Prostate gland (tissue), 2 donors: ENCODE data around the gene ASB15. TPM values are rescaled to one million over a fixed set of nuclear protein-coding genes. Genes with fewer than 3 reads are reported as not detected.
A peak's percentile ranks its signal among the peaks of the same experiment; 100 is the strongest.
"Not testable (repeated sequence)": the region's sequence is repeated elsewhere in the genome, so short reads cannot be mapped to it uniquely, and the experiment has no call there.

Experiments
- DNase-seq: peaks from one replicate; pipeline ENCODE4 v3.0.0-alpha.2; 2019; ENCODE audit warnings: low spot score
- H3K27ac ChIP-seq, 2 donors: fragments of 200-600 bp; sonication (generic); 2 replicates each; pipeline ENCODE4 v1.5.1; 2017 to 2019
- H3K27me3 ChIP-seq: fragments of 200-600 bp; sonication (generic); replicated peaks from 2 replicates; pipeline ENCODE4 v1.5.1; 2019; ENCODE audit not compliant: insufficient read depth
- H3K36me3 ChIP-seq, 2 donors: fragments of 200-600 bp; sonication (generic); 1 replicate in 1 of 2; 2 replicates in 1 of 2; pipeline versions ENCODE4 v1.5.1 to v1.8.1; 2017 to 2019
- H3K4me1 ChIP-seq: fragments of 200-600 bp; sonication (generic); replicated peaks from 2 replicates; pipeline ENCODE4 v1.5.1; 2019
- H3K4me3 ChIP-seq, 2 donors: fragments of 200-600 bp; sonication (generic); 2 replicates each; pipeline ENCODE4 v1.5.1; 2017 to 2019
- H3K9me3 ChIP-seq: fragments of 200-600 bp; sonication (generic); 2 replicates; pipeline ENCODE4 v1.5.1; 2017
- CTCF ChIP-seq, 4 experiments: fragments of 200-600 bp in 2 of 4; fragments of 450-650 bp in 2 of 4; sonication (generic) in 2 of 4; IDR thresholded peaks; 1 replicate in 3 of 4; 2 replicates in 1 of 4; pipeline ENCODE4 v1.5.1; 2016 to 2019; ENCODE audit warnings: antibody characterized with exemption in 4 of 4, mild to moderate bottlenecking in 2 of 4, moderate library complexity in 2 of 4
- POLR2A ChIP-seq: fragments of 450-650 bp; IDR thresholded peaks from one replicate; pipeline ENCODE4 v1.6.1; 2016; ENCODE audit warnings: antibody characterized with exemption, mild to moderate bottlenecking
- POLR2AphosphoS5 ChIP-seq: sonication (generic); formaldehyde crosslinking; IDR thresholded peaks from one replicate; pipeline ENCODE4 v1.6.1; 2017; ENCODE audit warnings: antibody characterized with exemption
- WGBS: methylation state at CpG from one replicate; pipeline ENCODE4 v1.1.5; 2018; 5-methylcytosine and 5-hydroxymethylcytosine counted together
- intact Hi-C: fragments of 100-400 bp; cut with DNase I; formaldehyde crosslinking; loops from one replicate; pipeline ENCODE4 v1.14.2; 2022
- total RNA-seq, 2 donors: library from RNA; depleted of rRNA; stranded (reverse); fragments of >200 nt; gene quantifications; one replicate each; pipeline ENCODE4 v1.1.0, GENCODE V29; 2016

Gene ASB15
- 1 to 10 TPM in 1 of 2 donors, not detected in 1; 1.1 TPM for total RNA-seq

DNA sequence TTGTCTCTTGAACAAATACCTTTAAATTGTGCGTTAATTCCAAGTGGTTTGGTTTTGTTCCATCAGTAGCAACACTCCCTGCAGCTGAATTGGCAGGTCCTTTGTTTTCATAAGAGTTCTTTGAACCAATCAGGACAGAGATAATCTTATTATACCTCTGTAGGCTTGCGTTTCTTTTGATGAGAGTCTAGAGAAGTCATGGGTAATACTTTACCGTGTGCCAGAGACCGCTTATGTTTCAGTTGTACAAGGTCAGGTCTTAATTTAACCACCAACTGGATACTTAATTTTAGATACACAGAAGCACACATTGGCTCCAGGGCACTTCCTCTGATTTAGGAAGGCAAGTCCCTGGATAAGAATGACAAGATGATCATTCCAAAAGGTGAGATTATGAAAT is at the start of gene ASB15:
TSS of gene ASB15 (plus strand) at position 292 of the 400 bp plus-strand sequence. CDS start 12,682 bp downstream, outside the sequence.
- Histone ChIP-seq H3K4me3 (no peak within 1 kb of the TSS), H3K27ac (no peak within 1 kb of the TSS), H3K27me3 (no peaks in the 10 kb centered on the region), H3K9me3 (no peaks in the 10 kb centered on the region), H3K4me1 (no peaks in the 10 kb centered on the region), H3K36me3 (no peaks in the 10 kb centered on the region)
- 48% methylated on average over 4 of the region's 4 CpGs for WGBS
- DNase-seq: no peak
- no peak for TF ChIP-seq POLR2A
- no peak for TF ChIP-seq POLR2AphosphoS5
- TF ChIP-seq CTCF (IDR thresholded peaks at IDR 0.05): no peak
- intact Hi-C loops: no loop called here

- H3K4me1 ChIP-seq, H3K27ac ChIP-seq, intact Hi-C loops, DNase-seq, H3K4me3 ChIP-seq, H3K27me3 ChIP-seq, H3K9me3 ChIP-seq, H3K36me3 ChIP-seq: not testable (repeated sequence)
Observed at GRCh38 chr7:123552134-123552533, 49.5 kb upstream of the ASB15 start.

DNA sequence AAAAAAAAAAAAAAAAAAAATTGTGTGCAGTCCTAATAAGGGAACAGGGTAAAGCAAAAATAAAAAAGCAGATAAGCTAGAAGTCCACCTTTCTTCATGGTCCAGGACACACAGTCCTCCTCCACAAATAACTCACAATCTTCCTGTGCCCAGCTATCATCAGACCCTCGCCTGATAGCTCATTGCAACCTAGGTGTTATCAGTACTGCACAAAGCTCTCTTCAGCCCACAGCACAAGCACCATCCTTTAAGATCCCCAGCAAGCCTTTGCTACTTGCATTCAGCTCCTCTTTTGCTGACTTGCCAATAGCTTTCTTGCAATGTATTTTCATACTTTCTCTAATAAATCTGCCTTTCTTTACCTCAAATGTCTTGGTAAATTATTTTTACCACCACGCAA is 49.0 kb upstream of the ASB15 start:
- no peak for DNase-seq
- H3K27ac ChIP-seq: no peak overlapping the region
- H3K9me3 ChIP-seq: no peaks in the 10 kb centered on the region
- no peaks in the 10 kb centered on the region for H3K27me3 ChIP-seq
- WGBS: 95% methylated on average over 2 of the region's 2 CpGs
- peaks cover 0 to 10% of the 10 kb centered on the region in 2 donors for H3K36me3 ChIP-seq
- intact Hi-C loops: no loop called here
- H3K4me3 ChIP-seq: no peak overlapping the region
- no peak for TF ChIP-seq POLR2AphosphoS5
- no peak for TF ChIP-seq CTCF (IDR thresholded peaks at IDR 0.05)
- no peak for TF ChIP-seq POLR2A
- H3K4me1 ChIP-seq: peaks cover 2% of the 10 kb centered on the region

GRCh38 chr7:123553159-123553558 is 48.5 kb upstream of the ASB15 start:
- WGBS: 89% methylated on average over 3 of the region's 3 CpGs
- H3K36me3 ChIP-seq: peaks cover 0 to 10% of the 10 kb centered on the region in 2 donors
- no peak overlapping the region for H3K4me3 ChIP-seq
- intact Hi-C loops: no loop called here
- no peak for TF ChIP-seq CTCF (IDR thresholded peaks at IDR 0.05)
- no peak for TF ChIP-seq POLR2A
- TF ChIP-seq POLR2AphosphoS5: no peak
- H3K27me3 ChIP-seq: no peaks in the 10 kb centered on the region
- no peak overlapping the region for H3K27ac ChIP-seq
- DNase-seq: no peak
- peaks cover 2% of the 10 kb centered on the region for H3K4me1 ChIP-seq
- H3K9me3 ChIP-seq: no peaks in the 10 kb centered on the region

GRCh38 chr7:123555484-123555883 is 46.1 kb upstream of the ASB15 start:
- intact Hi-C loops: no loop called here

GRCh38 chr7:123557016-123557397 is 44.6 kb upstream of the ASB15 start:
- TF ChIP-seq CTCF (IDR thresholded peaks at IDR 0.05) (no peak), POLR2A (no peak), POLR2AphosphoS5 (no peak)
- H3K27me3 ChIP-seq: no peaks in the 10 kb centered on the region
- H3K36me3 ChIP-seq: no peaks in the 10 kb centered on the region
- H3K9me3 ChIP-seq: no peaks in the 10 kb centered on the region
- H3K4me3 ChIP-seq: peak overlapping the region; percentile 64 to 71
- no peak for DNase-seq
- H3K27ac ChIP-seq: peak overlapping the region; percentile 81 to 82
- peaks cover 2% of the 10 kb centered on the region for H3K4me1 ChIP-seq
- intact Hi-C loops: no loop called here
- 1% methylated on average over 12 of the region's 12 CpGs for WGBS

More at GRCh38 chr7:123555484-123555883, 46.1 kb upstream of the ASB15 start:
- no peak for TF ChIP-seq POLR2AphosphoS5
- Histone ChIP-seq H3K4me1 (peaks cover 2% of the 10 kb centered on the region), H3K27me3 (no peaks in the 10 kb centered on the region), H3K4me3 (no peak overlapping the region), H3K36me3 (no peaks in the 10 kb centered on the region), H3K27ac (no peak overlapping the region), H3K9me3 (no peaks in the 10 kb centered on the region)
- no peak for DNase-seq
